PC-3 (cell line): ENCODE data around the gene VSTM2L. TPM values are rescaled to one million over a fixed set of nuclear protein-coding genes. Genes with fewer than 3 reads are reported as not detected.

ENCODE experiments used
- ATAC-seq: fragments of 200-7000 bp; cut with Tn5 transposase; 2 replicates; pipeline ENCODE4 v1.9.1; 2020; ENCODE audit warnings: mild to moderate bottlenecking, moderate library complexity
- BruUV-seq: library from RNA; stranded (reverse); fragments of 400-500 nt; replicated peaks from 2 replicates; lab custom pipeline; 2021; lab: Mats Ljungman, UMichigan
- CTCF ChIA-PET: fragments of 300-600 bp; sonication (Branson Sonifier 250); formaldehyde crosslinking; loops from one replicate; lab custom pipeline; 2022; ENCODE audit warnings: antibody characterized with exemption; lab: Charles Lee
- POLR2A ChIA-PET: fragments of 300-600 bp; sonication (Branson Sonifier 250); formaldehyde crosslinking; loops from one replicate; lab custom pipeline; 2022; ENCODE audit warnings: antibody characterized with exemption; ENCODE audit not compliant: unreplicated experiment; lab: Charles Lee
- DNase-seq: peaks from one replicate; pipeline ENCODE4 v3.0.0-alpha.2; 2015
- H2AFZ ChIP-seq: fragments of 300-600 bp; sonication (generic); 2 replicates; pipeline ENCODE4 v1.6.0; 2016; ENCODE audit warnings: antibody characterized with exemption, low read length
- H3F3A ChIP-seq: fragments of 300-600 bp; sonication (generic); one replicate; pipeline ENCODE4 v1.6.0; 2017; ENCODE audit warnings: antibody characterized with exemption, low read length, control low read depth, mild to moderate bottlenecking; ENCODE audit not compliant: unreplicated experiment
- H3K27ac ChIP-seq: fragments of 300-600 bp; sonication (generic); 2 replicates; pipeline ENCODE4 v1.5.1; 2016; ENCODE audit warnings: mild to moderate bottlenecking, low read length
- H3K27me3 ChIP-seq: fragments of 300-600 bp; sonication (generic); 2 replicates; pipeline ENCODE4 v1.6.1; 2016; ENCODE audit warnings: low read length, mixed read lengths
- H3K36me3 ChIP-seq: fragments of 300-600 bp; sonication (generic); 2 replicates; pipeline ENCODE4 v1.6.1; 2016; ENCODE audit warnings: low read depth, mixed run types, low read length, mixed read lengths
- H3K4me1 ChIP-seq: fragments of 300-600 bp; sonication (generic); 2 replicates; pipeline ENCODE4 v1.5.1; 2016; ENCODE audit warnings: low read length; ENCODE audit not compliant: insufficient read depth
- H3K4me2 ChIP-seq: fragments of 300-600 bp; sonication (generic); 2 replicates; pipeline ENCODE4 v1.6.0; 2016; ENCODE audit warnings: low read length
- H3K4me3 ChIP-seq: fragments of 300-600 bp; sonication (generic); 2 replicates; pipeline ENCODE4 v1.5.1; 2016; ENCODE audit warnings: mild to moderate bottlenecking, low read length, mixed read lengths
- H3K79me2 ChIP-seq: fragments of 300-600 bp; sonication (generic); 2 replicates; pipeline ENCODE4 v1.6.1; 2017; ENCODE audit warnings: low read length, mixed read lengths
- H3K9ac ChIP-seq: fragments of 300-600 bp; sonication (generic); 2 replicates; pipeline ENCODE4 v1.6.0; 2016; ENCODE audit warnings: mild to moderate bottlenecking, low read length
- H3K9me2 ChIP-seq: fragments of 300-600 bp; sonication (generic); replicated peaks from 2 replicates; pipeline ENCODE4 v1.6.1; 2016; ENCODE audit warnings: mixed run types, low read length, mixed read lengths
- H3K9me3 ChIP-seq: fragments of 300-600 bp; sonication (generic); 2 replicates; pipeline ENCODE4 v1.6.1; 2016; ENCODE audit warnings: low read length, mixed read lengths
- H4K20me1 ChIP-seq: fragments of 300-600 bp; sonication (generic); 2 replicates; pipeline ENCODE4 v1.6.1; 2016; ENCODE audit warnings: low read length, mixed read lengths
- EZH2 ChIP-seq: fragments of 300-600 bp; sonication (generic); IDR thresholded peaks from one replicate; pipeline ENCODE4 v1.6.1; 2017; ENCODE audit warnings: antibody characterized with exemption, mild to moderate bottlenecking, low read length; ENCODE audit not compliant: unreplicated experiment
- EZH2phosphoT487 ChIP-seq: fragments of 300-600 bp; sonication (generic); IDR thresholded peaks from 2 replicates; pipeline ENCODE4 v1.6.1; 2018; ENCODE audit warnings: mild to moderate bottlenecking, antibody characterized with exemption, low read length, borderline replicate concordance
- intact Hi-C: fragments of 100-400 bp; cut with micrococcal nuclease; formaldehyde crosslinking; loops from 2 replicates; pipeline ENCODE4 v1.9.0; 2023
- total RNA-seq: library from RNA; depleted of rRNA; stranded (reverse); fragments of >200 nt; gene quantifications from 2 replicates; pipeline ENCODE4 v1.2.3, GENCODE V29; 2014
- TF ChIP-seq, protein P1 (sequence below): fragments of 300-600 bp; sonication (generic); conservative IDR thresholded peaks from 2 replicates; pipeline ENCODE4 v1.5.1; 2017; ENCODE audit warnings: antibody characterized with exemption, low read depth, mild to moderate bottlenecking, low read length

VSTM2L gene
- total RNA-seq, 1 experiment from 2014 or later: 45.8 TPM

- H3K4me2 ChIP-seq: peak overlapping the region; percentile 30; the same call in 1 of the 2 replicates
- no peaks in the 10 kb centered on the region for H3K9me2 ChIP-seq
- H3K4me3 ChIP-seq: no peak overlapping the region
- no peak overlapping the region for H2AFZ ChIP-seq
- H4K20me1 ChIP-seq: no peaks in the 10 kb centered on the region
- TF ChIP-seq, protein P1, sequence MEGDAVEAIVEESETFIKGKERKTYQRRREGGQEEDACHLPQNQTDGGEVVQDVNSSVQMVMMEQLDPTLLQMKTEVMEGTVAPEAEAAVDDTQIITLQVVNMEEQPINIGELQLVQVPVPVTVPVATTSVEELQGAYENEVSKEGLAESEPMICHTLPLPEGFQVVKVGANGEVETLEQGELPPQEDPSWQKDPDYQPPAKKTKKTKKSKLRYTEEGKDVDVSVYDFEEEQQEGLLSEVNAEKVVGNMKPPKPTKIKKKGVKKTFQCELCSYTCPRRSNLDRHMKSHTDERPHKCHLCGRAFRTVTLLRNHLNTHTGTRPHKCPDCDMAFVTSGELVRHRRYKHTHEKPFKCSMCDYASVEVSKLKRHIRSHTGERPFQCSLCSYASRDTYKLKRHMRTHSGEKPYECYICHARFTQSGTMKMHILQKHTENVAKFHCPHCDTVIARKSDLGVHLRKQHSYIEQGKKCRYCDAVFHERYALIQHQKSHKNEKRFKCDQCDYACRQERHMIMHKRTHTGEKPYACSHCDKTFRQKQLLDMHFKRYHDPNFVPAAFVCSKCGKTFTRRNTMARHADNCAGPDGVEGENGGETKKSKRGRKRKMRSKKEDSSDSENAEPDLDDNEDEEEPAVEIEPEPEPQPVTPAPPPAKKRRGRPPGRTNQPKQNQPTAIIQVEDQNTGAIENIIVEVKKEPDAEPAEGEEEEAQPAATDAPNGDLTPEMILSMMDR: no peak
- TF ChIP-seq EZH2phosphoT487 (no peak), EZH2 (no peak)
- H3K27me3 ChIP-seq: no peaks in the 10 kb centered on the region
- H3F3A ChIP-seq: peaks cover 9% of the 10 kb centered on the region
- H3K27ac ChIP-seq: peak overlapping the region; percentile 94
- H3K36me3 ChIP-seq: peaks cover 15% of the 10 kb centered on the region
- H3K4me1 ChIP-seq: peaks cover 63% of the 10 kb centered on the region
- ChIA-PET POLR2A (no interaction called here), CTCF (no interaction called here)
- BruUV-seq: no TSS peak
- intact Hi-C loops: no loop called here
- DNase-seq (no peak), ATAC-seq (no peak)
- peak overlapping the region; percentile 34; the same call in 1 of the 2 replicates for H3K9ac ChIP-seq
- no peaks in the 10 kb centered on the region for H3K9me3 ChIP-seq
- H3K79me2 ChIP-seq: no peaks in the 10 kb centered on the region
Observed at GRCh38 chr20:37987602-37988290, 84.8 kb downstream of the VSTM2L start.

DNA sequence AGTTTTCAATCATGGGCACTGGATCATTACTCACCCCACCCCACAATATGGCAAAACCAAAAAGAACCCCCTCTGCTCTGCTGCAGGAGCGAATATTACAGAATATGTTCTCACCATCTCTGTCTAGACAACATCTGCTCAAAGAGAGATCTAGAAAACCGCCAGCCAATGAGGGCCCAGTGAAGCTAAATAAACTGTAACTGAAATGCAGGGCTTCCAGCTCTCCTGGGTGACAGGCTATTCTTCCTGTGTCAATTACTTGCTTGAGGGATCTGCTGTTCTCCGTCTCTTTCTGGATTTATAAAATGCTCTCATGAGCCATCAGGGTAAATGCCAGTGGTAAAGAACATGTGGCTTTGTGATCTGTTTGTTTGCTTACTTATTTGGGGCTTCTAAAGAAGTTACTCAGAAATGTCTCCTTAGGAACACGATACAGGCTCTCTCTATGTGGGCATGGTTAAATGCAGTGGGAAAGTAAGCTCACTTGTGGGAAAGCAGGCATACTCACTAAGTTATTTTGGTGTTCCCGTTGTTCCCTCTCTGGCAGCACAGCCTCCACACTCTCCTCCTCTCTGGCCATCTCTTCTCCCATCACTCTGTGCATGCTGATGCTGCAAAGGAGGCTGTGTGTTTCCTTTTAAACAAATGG lies 85.5 kb downstream of the VSTM2L start:
- H3K9ac ChIP-seq: no peak overlapping the region
- intact Hi-C loops: no loop called here
- no peaks in the 10 kb centered on the region for H3K9me3 ChIP-seq
- no peaks in the 10 kb centered on the region for H3K9me2 ChIP-seq
- peaks cover 9% of the 10 kb centered on the region for H3F3A ChIP-seq
- TF ChIP-seq, protein P1: no peak
- TF ChIP-seq EZH2phosphoT487 (no peak), EZH2 (no peak)
- peak overlapping the region; percentile 94 for H3K27ac ChIP-seq
- H3K4me2 ChIP-seq: no peak overlapping the region
- no peaks in the 10 kb centered on the region for H3K27me3 ChIP-seq
- no peak for DNase-seq
- H3K36me3 ChIP-seq: peaks cover 15% of the 10 kb centered on the region
- BruUV-seq: no TSS peak
- ChIA-PET CTCF (no interaction called here), POLR2A (no interaction called here)
- no peak overlapping the region for H2AFZ ChIP-seq
- H3K4me1 ChIP-seq: peaks cover 70% of the 10 kb centered on the region
- no peaks in the 10 kb centered on the region for H4K20me1 ChIP-seq
- H3K79me2 ChIP-seq: no peaks in the 10 kb centered on the region
- no peak for ATAC-seq
- no peak overlapping the region for H3K4me3 ChIP-seq
